NCI-H187 treated with DMSO at 0.1 percent for 48 hours (cell line): ENCODE data around the gene RLF.

ENCODE experiments used
- DNase-seq: peaks from one replicate; lab custom pipeline; 2025; lab: John Stamatoyannopoulos, UW

Gene RLF

DNA sequence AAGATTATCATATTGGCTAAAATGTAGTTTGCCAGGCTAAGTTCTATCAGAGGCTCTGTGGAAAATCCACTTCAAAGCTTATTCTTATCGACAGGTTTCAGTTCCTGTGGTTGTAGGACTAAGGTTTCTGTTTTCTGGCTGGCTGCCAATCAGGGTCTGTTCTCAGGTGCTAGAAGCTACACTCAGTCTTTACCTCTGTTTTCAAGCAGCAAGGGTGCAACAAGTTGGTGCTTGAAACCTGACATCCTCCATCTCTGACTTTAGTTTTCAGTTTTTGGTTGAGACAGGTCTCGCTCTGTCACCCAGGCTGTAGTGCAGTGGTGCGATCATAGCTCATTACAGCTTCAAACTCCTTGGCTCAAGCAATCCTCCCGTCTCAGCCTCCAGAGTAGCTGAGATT is 71.3 kb downstream of the RLF start:
- no peak for DNase-seq

DNA sequence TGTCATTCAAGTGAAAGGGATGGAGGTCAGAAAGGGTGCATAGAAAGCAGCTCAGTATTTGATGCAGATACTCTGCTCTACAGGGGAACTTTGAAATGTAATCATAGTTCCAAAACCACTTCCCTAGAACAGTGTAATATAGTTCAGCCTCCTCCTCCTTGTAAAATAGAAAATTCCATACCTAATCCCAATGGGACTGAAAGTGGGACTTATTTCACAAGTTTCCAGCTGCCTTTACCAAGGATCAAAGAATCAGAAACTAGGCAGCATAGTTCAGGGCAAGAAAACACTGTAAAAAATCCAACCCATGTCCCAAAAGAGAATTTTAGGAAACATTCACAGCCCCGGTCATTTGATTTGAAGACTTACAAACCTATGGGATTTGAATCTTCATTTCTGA is 78.4 kb downstream of the RLF start:
- no peak for DNase-seq

DNA sequence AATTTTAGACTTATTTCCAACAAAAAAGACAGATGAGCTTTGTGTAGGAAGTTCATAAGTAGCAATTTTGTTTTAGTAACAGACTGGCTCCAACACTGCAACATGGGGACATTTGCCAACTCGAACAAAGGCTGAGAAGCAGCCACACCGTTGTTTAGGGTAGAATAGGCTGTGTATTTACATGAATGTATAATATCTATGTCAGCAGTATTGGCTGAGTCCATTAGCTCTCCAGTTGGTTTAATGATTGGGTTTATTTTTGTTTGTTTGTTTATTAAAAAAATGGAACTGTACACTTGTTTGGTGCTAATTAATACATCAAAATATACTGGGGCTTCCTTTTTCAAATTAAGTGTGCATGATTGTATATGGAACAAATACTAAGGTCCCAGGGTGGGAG is 79.2 kb downstream of the RLF start:
- no peak for DNase-seq

DNA sequence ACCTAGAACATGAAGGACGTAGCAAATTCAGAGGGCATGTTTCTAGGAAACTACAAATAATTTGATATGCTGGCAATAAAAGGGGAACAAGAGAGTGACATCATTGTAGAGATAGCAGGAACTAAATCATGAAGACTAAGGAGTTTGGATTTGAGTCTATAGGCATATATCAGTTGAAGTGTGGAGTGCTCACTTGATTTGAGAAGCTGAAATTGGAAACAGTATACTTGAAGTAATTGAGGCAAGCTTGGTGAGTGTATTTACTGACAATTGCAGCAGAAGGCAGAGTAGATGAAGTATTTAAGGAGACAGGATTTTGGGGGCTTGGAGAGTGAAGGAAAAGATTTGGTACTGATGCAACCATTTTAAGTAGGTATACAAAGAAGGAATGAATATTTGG is 80.2 kb downstream of the RLF start:
- no peak for DNase-seq

DNA sequence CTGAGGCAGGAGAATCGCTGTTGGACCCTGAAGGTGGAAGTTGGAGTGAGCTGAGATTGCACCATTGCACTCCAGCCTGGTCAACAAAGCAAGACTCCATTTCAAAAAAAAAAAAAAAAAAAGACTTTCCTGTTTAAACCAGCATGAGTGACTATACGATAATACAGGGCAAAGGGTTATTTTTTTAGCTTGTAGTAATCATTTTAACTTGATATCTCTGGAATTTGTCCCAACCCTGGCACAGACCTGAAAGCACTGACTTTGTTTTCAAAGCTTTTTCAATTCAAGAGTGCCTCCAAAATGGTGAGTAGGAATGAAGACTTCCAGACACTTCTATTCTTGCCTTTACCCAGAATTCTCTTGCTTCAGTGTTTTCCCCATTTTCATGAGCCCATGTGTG is 82.2 kb downstream of the RLF start:
- DNase-seq, result no peak

DNA sequence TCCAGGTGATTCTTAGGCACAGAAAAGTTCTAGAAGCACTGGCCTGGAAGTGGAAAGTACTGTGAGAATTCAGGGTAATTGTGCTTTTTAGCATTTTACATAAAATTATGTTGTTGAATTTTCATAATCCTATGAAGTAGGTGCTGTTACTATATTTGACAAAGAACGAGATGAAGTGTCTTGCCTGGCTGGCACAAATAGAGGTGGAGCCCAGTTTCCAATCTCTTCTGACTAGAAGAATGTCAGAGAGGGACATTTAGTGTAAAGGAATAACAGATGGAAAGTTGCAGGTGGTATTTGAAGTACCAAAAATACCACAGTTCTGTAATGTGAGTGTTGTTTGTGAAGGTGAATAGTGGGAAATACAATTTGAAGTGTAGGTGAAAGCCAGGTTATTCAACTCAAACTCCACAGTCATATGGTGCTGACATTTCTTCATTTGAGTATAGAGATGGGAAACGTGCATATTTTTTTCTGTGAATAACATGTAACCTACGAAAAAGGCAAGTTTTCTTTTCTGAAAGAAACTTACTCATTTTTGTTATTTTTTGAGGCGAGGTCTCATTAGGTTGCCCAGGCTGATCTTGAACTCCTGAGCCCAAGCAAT is 83.1 kb downstream of the RLF start:
- no peak for DNase-seq

DNA sequence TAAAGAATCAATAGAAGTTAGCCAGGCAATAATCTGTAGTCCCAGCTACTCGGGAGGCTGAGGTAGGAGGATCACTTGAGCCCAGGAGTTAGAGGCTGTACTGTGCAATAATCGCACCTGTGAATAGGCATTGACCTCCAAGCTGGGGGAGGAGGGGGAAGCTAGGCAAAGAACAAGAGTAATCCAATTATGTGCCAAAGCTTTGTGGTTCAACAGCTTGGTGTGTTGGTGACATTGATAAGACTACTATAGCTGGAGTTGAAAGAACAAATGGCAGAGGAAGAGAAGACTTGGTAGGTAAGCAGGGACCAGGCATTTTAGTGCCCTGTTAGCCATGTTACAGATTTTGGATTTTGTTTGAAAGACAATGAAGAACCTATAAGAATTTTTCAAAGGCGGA is 84.5 kb downstream of the RLF start:
- no peak for DNase-seq

DNA sequence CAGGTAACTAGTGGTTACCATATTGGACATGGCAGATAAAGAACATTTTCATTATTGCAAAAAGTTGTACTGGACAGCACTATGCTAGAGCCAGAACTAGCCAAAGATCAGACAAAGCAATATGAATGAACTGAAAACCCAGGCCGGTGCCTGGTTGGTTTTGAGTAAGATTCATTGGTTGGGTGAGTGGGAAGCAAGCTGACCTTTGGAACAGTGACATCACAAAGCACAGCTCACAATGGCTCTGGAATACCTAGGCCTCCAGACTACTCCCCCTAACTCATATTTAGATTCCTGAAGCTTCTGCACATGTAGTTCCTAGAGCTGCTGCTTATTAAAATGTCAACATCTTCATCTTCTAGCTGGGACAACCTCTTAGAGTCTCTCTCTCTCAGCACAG is 86.5 kb downstream of the RLF start, which contains the start of gene TMCO2:
TMCO2 (plus strand) TSS at position 283 of the 400 bp plus-strand sequence; CDS start at position 340, 57 bp downstream.
- no peak for DNase-seq

DNA sequence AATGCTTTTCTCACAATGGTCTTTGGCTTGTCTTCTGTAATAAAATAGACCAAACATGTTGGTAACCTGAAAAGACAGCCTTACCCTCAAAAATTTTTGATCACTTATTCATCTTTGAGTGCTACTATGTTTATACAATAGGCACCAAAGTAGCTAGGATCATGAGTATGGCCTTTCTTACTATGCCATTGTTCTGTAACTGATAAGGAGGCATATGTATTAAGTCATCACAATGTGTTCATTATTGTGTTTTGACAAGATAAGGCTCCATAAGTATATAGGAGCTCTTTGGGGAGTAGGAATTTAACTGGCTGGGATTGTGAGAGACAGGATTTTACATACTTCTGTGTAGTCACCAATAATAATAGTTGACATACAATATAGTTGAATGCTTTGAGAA is 87.2 kb downstream of the RLF start:
- DNase-seq, result no peak

DNA sequence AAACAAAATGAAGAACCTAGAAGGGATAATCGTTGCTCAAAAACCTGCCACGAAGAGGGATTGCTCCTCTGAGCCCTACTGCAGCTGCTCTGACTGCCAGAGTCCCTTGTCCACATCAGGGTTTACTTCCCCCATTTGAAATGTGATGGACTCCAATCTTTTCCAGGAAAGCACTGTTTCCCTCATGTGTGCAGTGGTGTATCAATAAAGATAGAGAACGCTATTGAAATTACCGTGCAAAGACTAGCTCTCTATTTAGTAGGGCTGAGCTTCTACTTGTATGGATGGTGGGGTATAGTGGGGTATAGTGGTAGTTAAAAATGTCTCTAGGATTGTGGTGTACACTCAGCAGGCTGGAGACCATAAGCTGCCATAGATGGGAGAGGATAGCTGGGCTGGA is 90.3 kb downstream of the RLF start:
- no peak for DNase-seq

DNA sequence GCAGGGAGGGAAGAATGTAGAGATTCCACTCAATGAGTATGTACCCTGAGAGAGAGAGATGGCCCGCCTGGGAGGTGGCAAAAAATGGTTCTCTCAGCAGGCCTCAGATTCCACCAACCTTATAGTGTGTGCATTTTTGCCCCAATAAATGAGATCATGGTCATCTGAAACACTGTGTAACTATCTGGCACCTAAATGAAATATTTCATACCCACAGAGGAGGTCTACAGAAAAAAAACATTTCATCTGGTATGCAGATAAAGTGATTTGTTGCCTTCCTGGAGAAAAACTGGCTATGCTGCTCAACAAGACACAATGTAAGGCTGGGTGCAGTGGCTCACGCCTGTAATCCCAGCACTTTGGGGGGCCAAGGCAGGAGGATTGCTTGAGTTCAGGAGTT is 91.4 kb downstream of the RLF start:
- no peak for DNase-seq

DNA sequence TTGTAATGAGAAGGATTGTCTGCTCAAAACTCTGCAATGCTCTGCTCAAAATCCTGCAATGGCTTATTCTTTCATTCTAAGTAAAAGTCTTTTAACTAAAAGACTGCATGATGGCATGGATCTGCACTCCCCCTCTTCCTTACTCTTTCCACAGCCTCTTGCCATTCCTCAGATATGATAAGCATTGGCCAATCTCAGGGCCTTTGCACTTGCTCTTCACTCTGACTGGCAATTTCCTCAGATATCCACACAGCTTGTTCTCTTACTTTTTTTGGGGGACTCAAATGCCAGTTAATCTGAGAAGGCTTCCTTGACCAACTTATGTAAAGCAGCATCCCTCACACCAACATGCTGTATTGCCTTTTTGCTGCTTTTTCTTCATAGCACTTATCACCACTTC is 94.0 kb downstream of the RLF start:
- DNase-seq, result no peak

DNA sequence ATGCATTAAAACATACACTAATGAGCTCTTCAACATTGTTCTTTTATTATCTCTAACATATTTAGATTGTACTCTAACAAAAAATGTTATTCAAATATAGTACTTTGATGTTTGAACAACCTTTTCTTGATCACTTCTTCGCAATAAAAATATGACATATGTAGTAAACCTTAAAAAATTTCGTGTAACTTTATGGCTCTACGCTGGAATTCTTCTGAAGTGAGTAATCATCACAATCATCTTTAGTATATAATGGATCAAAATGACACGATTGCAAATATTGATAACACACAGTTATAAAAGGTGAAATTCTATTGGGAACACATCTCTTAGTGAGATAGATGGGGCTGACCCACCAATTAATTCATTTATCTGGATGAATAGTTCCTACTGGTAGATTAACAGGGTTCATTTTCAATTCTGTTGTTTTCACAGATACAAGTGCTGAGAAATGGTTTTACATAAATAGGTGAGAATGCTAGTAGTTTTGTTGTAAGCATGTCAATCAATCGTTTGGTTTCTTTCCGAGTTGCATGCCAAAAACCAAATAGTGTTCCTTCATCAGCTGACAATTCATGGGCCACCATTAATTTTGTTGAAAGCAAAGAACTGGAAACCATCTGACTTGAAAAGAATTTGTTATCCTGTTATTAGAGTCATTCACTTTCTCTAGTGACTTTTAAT is 95.4 kb downstream of the RLF start:
- DNase-seq, result no peak

DNA sequence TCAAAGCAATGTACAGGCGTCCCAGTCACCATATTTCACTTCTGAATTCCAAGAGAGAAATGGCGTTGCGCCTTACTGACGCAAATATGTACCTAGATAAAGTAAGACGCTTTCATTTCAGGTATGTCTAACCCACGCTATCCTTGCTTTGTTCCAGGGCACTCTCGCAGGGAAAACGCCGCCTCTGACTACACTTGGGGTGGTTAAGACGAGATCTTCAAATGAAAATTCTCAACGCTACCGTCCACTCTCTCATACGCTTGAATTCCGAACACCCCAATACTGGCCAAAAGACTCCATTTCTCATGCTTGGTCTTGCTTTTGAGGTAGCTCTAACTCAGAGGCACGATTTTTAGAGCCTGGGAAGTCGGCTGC is 96.1 kb downstream of the RLF start:
- no peak for DNase-seq

DNA sequence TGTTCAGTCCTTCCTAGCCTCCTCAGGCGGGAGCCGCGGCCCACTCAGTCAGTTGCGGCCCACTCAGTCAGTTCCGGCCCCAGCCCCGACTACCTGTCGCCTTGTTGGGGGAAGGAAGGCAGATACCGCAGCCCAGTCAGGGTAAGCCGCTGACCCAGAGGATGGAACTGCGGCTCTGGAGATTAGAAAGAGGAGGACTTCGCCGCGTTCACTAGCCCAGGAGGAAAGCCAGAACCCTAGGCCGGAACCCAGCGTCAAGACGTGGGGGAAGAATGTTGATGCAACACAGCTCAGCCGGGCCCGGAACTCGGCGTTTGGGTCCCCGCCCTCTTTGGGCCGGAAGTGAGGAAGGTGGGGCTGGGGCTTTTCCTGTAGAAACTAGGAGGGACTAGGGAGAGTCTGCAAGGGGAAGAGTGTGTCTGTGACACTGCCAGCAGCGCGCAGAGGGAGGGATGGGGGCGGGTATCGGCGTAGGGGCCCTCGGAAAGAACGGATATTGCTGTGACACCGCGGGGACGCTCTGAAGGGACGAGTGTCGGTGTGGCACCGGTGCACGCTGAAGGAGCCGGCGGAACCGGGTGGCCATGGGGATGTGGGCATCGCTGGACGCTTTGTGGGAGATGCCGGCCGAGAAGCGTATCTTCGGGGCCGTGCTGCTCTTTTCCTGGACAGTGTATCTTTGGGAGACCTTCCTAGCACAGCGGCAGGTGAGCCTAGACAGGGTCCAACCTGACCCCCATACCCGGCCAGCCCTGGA is 96.7 kb downstream of the RLF start, which contains the start of gene ZMPSTE24:
ZMPSTE24 (plus strand) TSS at position 549 of the 757 bp plus-strand sequence; CDS start at position 585, 36 bp downstream.
- peak; percentile 86 for DNase-seq

DNA sequence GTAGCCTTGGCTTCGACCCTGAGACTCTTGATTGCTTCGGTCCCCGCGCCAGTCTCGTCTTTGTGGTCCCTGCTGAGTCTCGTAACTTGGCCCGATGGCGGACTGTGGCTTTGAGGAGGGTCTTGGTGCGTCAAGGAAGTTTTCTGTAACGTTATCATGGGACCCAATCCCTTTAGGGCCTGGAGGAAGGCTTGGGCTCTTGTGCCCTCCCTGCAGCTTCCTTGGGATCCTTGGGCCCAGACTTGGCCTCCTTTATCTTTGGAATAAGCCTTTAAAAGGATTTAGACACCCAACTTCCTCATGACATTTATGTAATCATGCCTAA is 97.2 kb downstream of the RLF start:
- no peak for DNase-seq

DNA sequence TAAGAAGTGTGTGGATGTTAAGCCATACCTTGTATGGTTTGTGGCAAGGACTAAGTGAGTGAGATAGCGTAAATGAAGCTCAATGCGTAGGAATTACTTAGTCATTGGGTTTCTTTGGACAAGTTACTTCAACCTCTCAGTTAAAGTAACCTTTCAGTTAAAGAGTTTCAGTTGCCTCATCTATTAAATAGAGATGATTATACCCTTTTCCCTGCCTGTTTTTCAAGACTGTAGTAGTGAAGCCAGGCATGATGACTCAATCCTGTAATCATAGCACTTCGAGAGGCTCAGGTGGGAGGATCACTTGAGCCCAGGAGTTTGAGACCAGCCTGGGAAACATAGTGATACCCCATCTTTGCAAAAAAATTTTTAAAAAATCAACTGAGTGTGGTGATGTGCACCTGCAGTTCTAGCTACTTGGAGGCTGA is 103.2 kb downstream of the RLF start:
- DNase-seq, result no peak

DNA sequence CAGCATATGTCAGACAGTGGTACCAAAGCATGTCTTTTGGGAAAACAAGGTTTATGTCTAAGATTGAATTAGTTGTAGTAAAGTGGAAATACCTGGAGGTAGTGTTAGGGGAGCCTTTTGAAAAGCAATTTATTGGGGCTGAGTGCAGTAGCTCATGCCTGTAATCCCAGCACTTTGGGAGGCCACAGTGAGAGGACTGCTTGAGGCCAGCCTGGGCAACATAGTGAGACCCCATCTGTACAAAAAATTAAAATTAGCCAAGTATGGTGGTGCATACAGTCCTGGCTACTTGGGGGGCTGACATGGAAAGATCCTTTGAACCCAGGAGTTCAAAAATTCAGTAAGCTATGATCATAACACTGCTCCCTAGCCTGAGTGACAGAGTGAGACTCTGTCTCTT is 104.1 kb downstream of the RLF start:
- no peak for DNase-seq

DNA sequence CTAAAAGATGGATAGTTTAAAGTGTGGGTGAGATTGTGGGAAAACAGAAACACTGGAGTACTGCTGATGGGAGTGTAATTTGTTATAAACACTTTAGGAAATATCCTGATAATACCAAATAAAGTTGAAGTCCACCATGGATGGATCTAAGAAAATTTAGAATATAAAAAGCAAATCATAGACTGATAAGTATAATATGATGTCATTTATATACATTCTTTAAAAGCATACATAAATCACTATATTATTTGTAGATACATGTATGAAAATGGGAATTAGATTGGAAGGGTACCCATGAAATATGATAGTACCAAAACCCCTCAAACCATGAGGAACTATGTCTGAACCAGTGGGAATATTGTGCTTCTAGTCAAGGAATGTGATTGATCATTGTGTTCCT is 104.7 kb downstream of the RLF start:
- DNase-seq, result no peak

DNA sequence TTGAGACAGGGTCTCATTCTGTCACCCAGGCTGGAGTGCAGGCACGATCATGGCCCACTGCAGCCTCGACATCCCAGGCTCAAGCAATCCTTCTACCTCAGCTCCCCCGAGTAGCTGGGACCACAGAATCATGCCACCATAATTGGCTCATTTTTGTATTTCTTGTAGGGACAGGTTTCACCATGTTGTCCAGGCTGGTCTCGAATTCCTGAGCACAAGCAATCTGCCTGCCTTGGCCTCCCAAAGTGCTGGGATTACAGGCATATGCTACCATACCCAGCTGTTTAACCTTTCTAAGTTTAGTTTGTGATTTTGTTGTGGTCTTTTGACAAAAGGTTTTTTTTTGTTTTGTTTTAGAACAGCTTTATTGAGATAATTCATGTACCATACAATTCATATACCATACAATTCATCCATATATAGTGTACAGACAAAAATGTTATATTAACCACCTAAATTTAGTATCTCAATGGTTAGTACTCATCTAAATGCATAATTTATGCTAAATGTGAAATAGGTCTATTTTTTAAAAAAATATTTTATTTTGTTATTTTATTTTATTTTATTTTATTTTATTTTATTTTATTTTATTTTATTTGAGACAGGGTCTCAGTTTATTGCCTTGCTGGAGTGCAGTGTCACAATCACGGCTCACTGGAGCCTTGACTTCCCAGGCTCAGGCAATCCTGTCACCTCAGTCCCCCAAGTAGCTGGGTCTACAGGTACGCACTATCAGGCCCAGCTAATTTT is 105.8 kb downstream of the RLF start:
- DNase-seq, result no peak

DNA sequence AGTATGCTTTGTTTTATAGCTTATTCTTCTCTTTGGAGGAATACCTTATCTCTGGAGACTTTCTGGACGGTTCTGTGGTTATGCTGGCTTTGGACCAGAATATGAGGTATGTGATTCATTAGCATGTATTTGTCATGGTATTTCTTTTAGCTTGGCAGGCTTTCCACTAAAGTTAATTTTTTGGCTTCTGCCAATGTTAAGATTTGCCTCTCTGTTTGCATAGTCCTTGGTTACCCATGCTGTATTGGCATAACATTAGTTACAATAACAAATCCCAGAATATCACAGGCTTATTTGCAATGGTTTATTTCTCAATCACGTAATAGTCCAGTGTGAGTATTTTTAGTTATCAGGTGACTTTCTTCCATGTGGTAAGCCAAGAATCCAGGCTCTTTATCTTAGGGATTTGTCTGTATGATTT is 106.6 kb downstream of the RLF start:
- DNase-seq, result no peak

DNA sequence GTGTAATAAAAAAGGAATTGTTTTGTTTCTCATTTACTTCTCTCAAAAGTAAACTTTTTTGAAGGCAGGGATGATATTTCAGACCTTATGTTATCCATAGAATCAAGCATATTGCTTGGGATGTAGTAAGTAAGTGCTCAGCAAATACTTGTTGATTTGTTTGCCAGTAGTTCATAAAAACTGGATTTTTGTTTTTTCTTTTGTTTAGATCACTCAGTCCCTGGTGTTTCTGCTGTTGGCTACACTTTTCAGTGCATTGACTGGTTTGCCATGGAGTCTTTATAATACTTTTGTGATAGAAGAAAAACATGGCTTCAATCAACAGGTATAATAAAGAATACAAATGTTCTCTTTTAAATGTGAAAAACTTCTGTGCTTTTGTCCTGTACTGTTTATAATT is 107.0 kb downstream of the RLF start:
- DNase-seq, result no peak
